Common myeloid progenitor, CD34-positive (primary cell): Measurements from ENCODE around the gene OR5B2.

Experiments used
- CTCF ChIA-PET: fragments of 350-600 bp; sonication (Branson Sonifier 250); formaldehyde crosslinking; loops from one replicate; lab custom pipeline; 2021; ENCODE audit warnings: antibody characterized with exemption; lab: Charles Lee
- POLR2A ChIA-PET: fragments of 350-600 bp; sonication (Branson Sonifier 250); formaldehyde crosslinking; loops from one replicate; lab custom pipeline; 2021; ENCODE audit warnings: antibody characterized with exemption; lab: Charles Lee
- DNase-seq, 3 donors: peaks; one replicate each; pipeline versions ENCODE4 v3.0.0 to v3.0.0-alpha.2; 2013
- H3K27ac ChIP-seq, 2 experiments: 1 replicate in 1 of 2; 2 replicates in 1 of 2; pipeline ENCODE4 v1.7.0; 2013; ENCODE audit warnings: inconsistent platforms in 2 of 2, low read length in 2 of 2, mild to moderate bottlenecking in 2 of 2, low read depth in 1 of 2, moderate library complexity in 1 of 2; ENCODE audit not compliant: severe bottlenecking in 2 of 2, insufficient read depth in 1 of 2, poor library complexity in 1 of 2
- H3K27me3 ChIP-seq, 5 experiments: replicated peaks in 2 of 5; 1 replicate in 3 of 5; 2 replicates in 2 of 5; pipeline versions ENCODE4 v1.6.1 to v1.7.0; 2013; ENCODE audit warnings: low read length in 4 of 5, mild to moderate bottlenecking in 2 of 5, moderate library complexity in 2 of 5, inconsistent platforms in 1 of 5; ENCODE audit not compliant: insufficient read depth in 5 of 5, control insufficient read depth in 4 of 5
- H3K36me3 ChIP-seq, 4 experiments: 1 replicate in 2 of 4; 2 replicates in 2 of 4; pipeline versions ENCODE4 v1.6.1 to v1.7.0; 2013; ENCODE audit warnings: low read length in 3 of 4, control low read depth in 1 of 4, mild to moderate bottlenecking in 1 of 4; ENCODE audit not compliant: control insufficient read depth in 4 of 4, insufficient read depth in 4 of 4
- H3K4me1 ChIP-seq, 4 experiments: 1 replicate in 3 of 4; 2 replicates in 1 of 4; pipeline versions ENCODE4 v1.6.1 to v1.7.1; 2013; ENCODE audit warnings: low read length in 3 of 4, mild to moderate bottlenecking in 3 of 4, control low read depth in 1 of 4, inconsistent platforms in 1 of 4, moderate library complexity in 1 of 4; ENCODE audit not compliant: control insufficient read depth in 4 of 4, insufficient read depth in 4 of 4; ENCODE audit errors: control extremely low read depth in 1 of 4
- H3K4me3 ChIP-seq, 7 experiments: 1 replicate in 4 of 7; 2 replicates in 3 of 7; pipeline versions ENCODE4 v1.5.1 to v1.7.0; 2013; ENCODE audit warnings: mild to moderate bottlenecking in 7 of 7, low read length in 6 of 7, moderate library complexity in 6 of 7, inconsistent platforms in 2 of 7, low read depth in 2 of 7, control low read depth in 1 of 7; ENCODE audit not compliant: insufficient read depth in 4 of 7, control insufficient read depth in 1 of 7; ENCODE audit errors: extremely low read depth in 1 of 7
- H3K9me3 ChIP-seq, 5 experiments: 1 replicate in 4 of 5; 2 replicates in 1 of 5; pipeline versions ENCODE4 v1.6.1 to v1.7.1; 2013; ENCODE audit warnings: low read length in 4 of 5, mild to moderate bottlenecking in 2 of 5, inconsistent platforms in 1 of 5, low read depth in 1 of 5, moderate library complexity in 1 of 5; ENCODE audit not compliant: control insufficient read depth in 4 of 5, insufficient read depth in 2 of 5; ENCODE audit errors: control extremely low read depth in 1 of 5
- WGBS: methylation state at CpG from one replicate; pipeline ENCODE4 v1.1.5; 2013; ENCODE audit not compliant: insufficient coverage; 5-methylcytosine and 5-hydroxymethylcytosine counted together

The OR5B2 gene

GRCh38 chr11:58395581-58395980, 32.3 kb downstream of the OR5B2 start:
- H3K9me3 ChIP-seq, result peaks cover 0 to 4% (median 0%) of the 10 kb centered on the region in 5 experiments

GRCh38 chr11:58394195-58394594, 33.7 kb downstream of the OR5B2 start:
- ChIA-PET POLR2A (no interaction called here), CTCF (no interaction called here)
- Histone ChIP-seq H3K4me1 (no peaks in the 10 kb centered on the region), H3K9me3 (peaks cover 0 to 4% (median 0%) of the 10 kb centered on the region in 5 experiments), H3K36me3 (no peaks in the 10 kb centered on the region), H3K27me3 (peaks cover 0 to 4% (median 0%) of the 10 kb centered on the region in 5 experiments), H3K4me3 (no peak overlapping the region), H3K27ac (no peak overlapping the region)
- DNase-seq, result no peak

More at GRCh38 chr11:58395581-58395980, 32.3 kb downstream of the OR5B2 start:
- POLR2A ChIA-PET, result no interaction called here
- Histone ChIP-seq H3K4me1 (no peaks in the 10 kb centered on the region), H3K36me3 (no peaks in the 10 kb centered on the region), H3K4me3 (no peak overlapping the region), H3K27me3 (peaks cover 0 to 4% (median 0%) of the 10 kb centered on the region in 5 experiments), H3K27ac (no peak overlapping the region)
- DNase-seq, result no peak
- CTCF ChIA-PET, result no interaction called here
- no CpG with 5 or more reads among the region's 2 CpGs for WGBS

- peaks cover 0 to 4% (median 0%) of the 10 kb centered on the region in 5 experiments for H3K9me3 ChIP-seq
Observed at GRCh38 chr11:58392746-58393145, 35.2 kb downstream of the OR5B2 start.

GRCh38 chr11:58391879-58392278, 36.0 kb downstream of the OR5B2 start:
- H3K4me1 ChIP-seq, result no peaks in the 10 kb centered on the region
- ChIA-PET CTCF (no interaction called here), POLR2A (no interaction called here)
- H3K9me3 ChIP-seq, result peaks cover 0 to 4% (median 0%) of the 10 kb centered on the region in 5 experiments
- no peaks in the 10 kb centered on the region for H3K36me3 ChIP-seq
- peaks cover 0 to 4% (median 0%) of the 10 kb centered on the region in 5 experiments for H3K27me3 ChIP-seq
- no peak for DNase-seq
- no peak overlapping the region for H3K4me3 ChIP-seq
- no CpG with 5 or more reads among the region's 1 CpG for WGBS
- H3K27ac ChIP-seq, result no peak overlapping the region

More at GRCh38 chr11:58392746-58393145, 35.2 kb downstream of the OR5B2 start:
- WGBS, result 67% methylated on average over 1 of the region's 1 CpG
- Histone ChIP-seq H3K4me3 (no peak overlapping the region), H3K4me1 (no peaks in the 10 kb centered on the region), H3K36me3 (no peaks in the 10 kb centered on the region), H3K27me3 (peaks cover 0 to 4% (median 0%) of the 10 kb centered on the region in 5 experiments), H3K27ac (no peak overlapping the region)
- CTCF ChIA-PET, result no interaction called here
- no peak for DNase-seq
- POLR2A ChIA-PET, result interaction anchor here (0.6 kb wide), 1 partner anchor 636 kb away, joined by 3 read pairs; no protein-coding TSS in a partner anchor

- DNase-seq, result no peak
- peaks cover 0 to 4% (median 0%) of the 10 kb centered on the region in 5 experiments for H3K9me3 ChIP-seq
- WGBS, result 92% methylated on average over 15 of the region's 18 CpGs
- no peak overlapping the region for H3K4me3 ChIP-seq
- H3K27me3 ChIP-seq, result peaks cover 0 to 4% (median 0%) of the 10 kb centered on the region in 5 experiments
- H3K4me1 ChIP-seq, result no peaks in the 10 kb centered on the region
- CTCF ChIA-PET, result no interaction called here
- H3K27ac ChIP-seq, result no peak overlapping the region
- no peaks in the 10 kb centered on the region for H3K36me3 ChIP-seq
- POLR2A ChIA-PET, result no interaction called here
Observed at GRCh38 chr11:58390551-58391063, 37.3 kb downstream of the OR5B2 start.
